MM.1S (cell line): ENCODE data around the gene MACROD2.

Experiments used
- DNase-seq: peaks from one replicate; pipeline ENCODE4 v3.0.0-alpha.2; 2015
- H2AFZ ChIP-seq: fragments of 300-600 bp; sonication (generic); 2 replicates; pipeline ENCODE4 v1.6.0; 2016; ENCODE audit warnings: antibody characterized with exemption, low read length
- H3F3A ChIP-seq: fragments of 300-600 bp; sonication (generic); 2 replicates; pipeline ENCODE4 v1.6.1; 2016; ENCODE audit warnings: mild to moderate bottlenecking, antibody characterized with exemption, low read length, moderate library complexity, mixed read lengths; ENCODE audit not compliant: insufficient read depth
- H3K27ac ChIP-seq: fragments of 300-600 bp; sonication (generic); 2 replicates; pipeline ENCODE4 v1.5.1; 2016; ENCODE audit warnings: mild to moderate bottlenecking, low read length
- H3K27me3 ChIP-seq: fragments of 300-600 bp; sonication (generic); replicated peaks from 2 replicates; pipeline ENCODE4 v1.6.0; 2016; ENCODE audit warnings: low read length; ENCODE audit not compliant: insufficient read depth
- H3K36me3 ChIP-seq: fragments of 300-600 bp; sonication (generic); replicated peaks from 2 replicates; pipeline ENCODE4 v1.6.1; 2016; ENCODE audit warnings: mild to moderate bottlenecking, low read length, mixed read lengths; ENCODE audit not compliant: insufficient read depth
- H3K4me1 ChIP-seq: fragments of 300-600 bp; sonication (generic); 2 replicates; pipeline ENCODE4 v1.6.1; 2016; ENCODE audit warnings: low read length, mixed read lengths
- H3K4me2 ChIP-seq: fragments of 300-600 bp; sonication (generic); 2 replicates; pipeline ENCODE4 v1.6.0; 2016; ENCODE audit warnings: low read depth, low read length
- H3K4me3 ChIP-seq: fragments of 300-600 bp; sonication (generic); 2 replicates; pipeline ENCODE4 v1.5.1; 2016; ENCODE audit warnings: low read length, mixed read lengths
- H3K79me2 ChIP-seq: fragments of 300-600 bp; sonication (generic); 2 replicates; pipeline ENCODE4 v1.6.1; 2016; ENCODE audit warnings: mixed run types, low read length, mixed read lengths
- H3K9ac ChIP-seq: fragments of 300-600 bp; sonication (generic); 2 replicates; pipeline ENCODE4 v1.6.1; 2016; ENCODE audit warnings: low read length, mixed read lengths
- H3K9me2 ChIP-seq: fragments of 300-600 bp; sonication (generic); replicated peaks from 2 replicates; pipeline ENCODE4 v1.6.1; 2016; ENCODE audit warnings: mild to moderate bottlenecking, low read length, mixed read lengths; ENCODE audit not compliant: insufficient read depth
- H3K9me3 ChIP-seq: fragments of 300-600 bp; sonication (generic); replicated peaks from 2 replicates; pipeline ENCODE4 v1.6.1; 2016; ENCODE audit warnings: mild to moderate bottlenecking, low read length, mixed read lengths; ENCODE audit not compliant: insufficient read depth
- H4K20me1 ChIP-seq: fragments of 300-600 bp; sonication (generic); 2 replicates; pipeline ENCODE4 v1.6.1; 2016; ENCODE audit warnings: mild to moderate bottlenecking, low read length, moderate library complexity, mixed read lengths; ENCODE audit not compliant: insufficient read depth
- EZH2 ChIP-seq: fragments of 300-600 bp; sonication (generic); optimal IDR thresholded peaks from 2 replicates; pipeline ENCODE3; 2017; ENCODE audit warnings: low read depth, mild to moderate bottlenecking, antibody characterized with exemption, low read length, mixed read lengths
- EZH2phosphoT487 ChIP-seq: fragments of 300-600 bp; sonication (generic); IDR thresholded peaks from 2 replicates; pipeline ENCODE4 v1.6.1; 2018; ENCODE audit warnings: antibody characterized with exemption, low read length
- TF ChIP-seq, protein P1 (sequence below): fragments of 300-600 bp; sonication (generic); IDR thresholded peaks from 2 replicates; pipeline ENCODE4 v1.5.1; 2016; ENCODE audit warnings: antibody characterized with exemption, low read length, mixed read lengths

The MACROD2 gene

DNA sequence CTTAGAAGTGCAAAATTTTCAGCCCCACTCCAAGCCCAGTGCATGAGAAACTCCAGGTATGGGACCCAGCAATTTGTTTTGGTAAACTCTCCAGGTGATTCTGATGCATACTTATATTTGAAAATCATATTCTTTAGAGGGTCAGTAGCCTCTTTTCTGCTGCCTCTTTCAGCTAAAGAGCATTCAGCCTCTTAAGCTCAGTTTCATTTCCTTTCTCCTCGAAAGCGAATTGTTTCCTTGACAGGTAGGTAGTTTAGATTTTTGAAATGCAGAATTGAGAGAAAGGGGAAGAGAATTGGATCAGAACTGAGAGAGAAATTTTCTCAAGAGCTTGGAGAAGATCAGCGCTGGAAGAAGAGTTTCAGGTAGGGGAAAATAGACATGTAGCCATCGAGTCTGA, 1337.9 kb downstream of the MACROD2 start:
- Histone ChIP-seq H3K27ac (no peak overlapping the region), H3K9me2 (no peaks in the 10 kb centered on the region), H3K4me1 (no peaks in the 10 kb centered on the region), H3K4me2 (no peak overlapping the region), H3F3A (no peaks in the 10 kb centered on the region), H3K27me3 (no peaks in the 10 kb centered on the region), H2AFZ (no peak overlapping the region), H3K9ac (no peak overlapping the region), H3K4me3 (no peak overlapping the region), H3K79me2 (no peaks in the 10 kb centered on the region), H3K9me3 (no peaks in the 10 kb centered on the region), H4K20me1 (no peaks in the 10 kb centered on the region), H3K36me3 (no peaks in the 10 kb centered on the region)
- TF ChIP-seq, protein P1, sequence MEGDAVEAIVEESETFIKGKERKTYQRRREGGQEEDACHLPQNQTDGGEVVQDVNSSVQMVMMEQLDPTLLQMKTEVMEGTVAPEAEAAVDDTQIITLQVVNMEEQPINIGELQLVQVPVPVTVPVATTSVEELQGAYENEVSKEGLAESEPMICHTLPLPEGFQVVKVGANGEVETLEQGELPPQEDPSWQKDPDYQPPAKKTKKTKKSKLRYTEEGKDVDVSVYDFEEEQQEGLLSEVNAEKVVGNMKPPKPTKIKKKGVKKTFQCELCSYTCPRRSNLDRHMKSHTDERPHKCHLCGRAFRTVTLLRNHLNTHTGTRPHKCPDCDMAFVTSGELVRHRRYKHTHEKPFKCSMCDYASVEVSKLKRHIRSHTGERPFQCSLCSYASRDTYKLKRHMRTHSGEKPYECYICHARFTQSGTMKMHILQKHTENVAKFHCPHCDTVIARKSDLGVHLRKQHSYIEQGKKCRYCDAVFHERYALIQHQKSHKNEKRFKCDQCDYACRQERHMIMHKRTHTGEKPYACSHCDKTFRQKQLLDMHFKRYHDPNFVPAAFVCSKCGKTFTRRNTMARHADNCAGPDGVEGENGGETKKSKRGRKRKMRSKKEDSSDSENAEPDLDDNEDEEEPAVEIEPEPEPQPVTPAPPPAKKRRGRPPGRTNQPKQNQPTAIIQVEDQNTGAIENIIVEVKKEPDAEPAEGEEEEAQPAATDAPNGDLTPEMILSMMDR: no peak
- TF ChIP-seq EZH2: no peak
- TF ChIP-seq EZH2phosphoT487: no peak
- DNase-seq: no peak

DNA sequence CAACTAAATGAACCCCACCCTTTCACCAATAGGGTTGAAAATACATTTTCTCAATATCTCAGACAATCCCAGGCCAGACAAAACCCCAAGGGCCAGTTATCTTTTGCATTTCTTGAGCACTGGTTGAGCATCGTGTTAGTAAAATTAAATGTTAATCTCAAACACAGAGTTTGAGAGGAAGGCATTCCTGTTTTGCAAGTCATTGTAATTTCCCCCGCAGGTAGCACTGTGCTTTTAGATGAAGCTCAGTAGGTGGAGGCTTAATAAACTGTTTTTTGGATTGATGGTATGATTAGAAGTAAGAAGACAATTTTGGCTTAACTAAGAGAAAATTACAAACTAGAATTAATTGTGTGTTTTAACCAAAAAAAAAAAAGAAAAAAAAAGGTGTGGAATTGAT, 1340.7 kb downstream of the MACROD2 start:
- Histone ChIP-seq H3F3A (no peaks in the 10 kb centered on the region), H3K27ac (no peak overlapping the region), H3K79me2 (no peaks in the 10 kb centered on the region), H3K4me2 (no peak overlapping the region), H3K9me3 (no peaks in the 10 kb centered on the region), H2AFZ (no peak overlapping the region), H3K27me3 (no peaks in the 10 kb centered on the region), H3K4me3 (no peak overlapping the region), H3K36me3 (no peaks in the 10 kb centered on the region), H3K4me1 (no peaks in the 10 kb centered on the region), H3K9me2 (no peaks in the 10 kb centered on the region), H4K20me1 (no peaks in the 10 kb centered on the region), H3K9ac (no peak overlapping the region)
- no peak for DNase-seq
- TF ChIP-seq EZH2: no peak
- TF ChIP-seq, protein P1: no peak

DNA sequence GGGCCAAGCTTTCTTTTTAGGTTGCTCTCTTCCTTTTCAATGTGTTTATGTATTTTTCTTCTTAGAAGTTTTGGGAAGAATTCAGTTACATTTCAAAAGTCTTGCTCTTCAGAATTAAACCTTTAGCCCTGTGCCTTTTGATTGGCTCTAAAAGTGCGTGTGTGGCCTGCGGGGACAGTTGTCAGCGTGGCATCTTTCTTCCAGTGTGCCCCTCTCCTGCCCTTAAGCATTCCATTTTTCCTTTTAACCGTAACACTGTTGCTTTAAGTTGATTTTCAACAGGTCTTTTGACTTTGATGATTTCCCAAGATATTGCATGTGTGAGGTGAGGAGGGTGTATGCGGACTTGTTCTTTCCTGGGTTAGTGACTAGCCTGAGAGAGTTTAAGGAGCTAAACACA, 1341.2 kb downstream of the MACROD2 start:
- H3K9ac ChIP-seq: no peak overlapping the region
- no peak overlapping the region for H2AFZ ChIP-seq
- H3K4me3 ChIP-seq: no peak overlapping the region
- H3K79me2 ChIP-seq: no peaks in the 10 kb centered on the region
- H3K9me3 ChIP-seq: no peaks in the 10 kb centered on the region
- DNase-seq: no peak
- no peaks in the 10 kb centered on the region for H3K27me3 ChIP-seq
- TF ChIP-seq, protein P1: no peak
- TF ChIP-seq EZH2: no peak
- no peak for TF ChIP-seq EZH2phosphoT487
- no peaks in the 10 kb centered on the region for H3F3A ChIP-seq
- H3K4me2 ChIP-seq: no peak overlapping the region
- H3K4me1 ChIP-seq: no peaks in the 10 kb centered on the region
- no peaks in the 10 kb centered on the region for H4K20me1 ChIP-seq
- H3K36me3 ChIP-seq: no peaks in the 10 kb centered on the region
- no peaks in the 10 kb centered on the region for H3K9me2 ChIP-seq
- no peak overlapping the region for H3K27ac ChIP-seq
